B cell (primary cell): ENCODE results near the gene ZBTB44. TPM values are rescaled to one million over a fixed set of nuclear protein-coding genes. Genes with fewer than 3 reads are reported as not detected.

Experiments
- ATAC-seq: fragments of 200-7000 bp; cut with Tn5 transposase; one replicate; pipeline ENCODE4 v1.10.0; 2021; ENCODE audit warnings: low read depth, mild to moderate bottlenecking, moderate number of reproducible peaks, moderate library complexity
- CTCF ChIA-PET: fragments of 350-600 bp; sonication (Branson Sonifier 250); formaldehyde crosslinking; loops from one replicate; lab custom pipeline; 2021; ENCODE audit warnings: antibody characterized with exemption, inconsistent platforms; lab: Charles Lee
- POLR2A ChIA-PET: fragments of 350-600 bp; sonication (Branson Sonifier 250); formaldehyde crosslinking; loops from one replicate; lab custom pipeline; 2021; ENCODE audit warnings: antibody characterized with exemption; lab: Charles Lee
- DNase-seq: peaks from one replicate; pipeline ENCODE4 v3.0.0; 2013
- H2AFZ ChIP-seq: 2 replicates; pipeline ENCODE4 v1.6.1; 2012; ENCODE audit warnings: mild to moderate bottlenecking, low read depth, low read length; ENCODE audit not compliant: insufficient read depth, poor library complexity, severe bottlenecking
- H3K27ac ChIP-seq, 2 donors: 1 replicate in 1 of 2; 2 replicates in 1 of 2; pipeline ENCODE4 v1.5.1; 2012 to 2013; ENCODE audit warnings: low read length in 2 of 2, mild to moderate bottlenecking in 2 of 2, moderate library complexity in 1 of 2
- H3K27me3 ChIP-seq, 4 experiments: fragments of 200-600 bp in 1 of 4; sonication (generic) in 1 of 4; replicated peaks in 1 of 4; 1 replicate in 2 of 4; 2 replicates in 2 of 4; pipeline versions ENCODE4 v1.6.1 to v1.7.0; 2013 to 2016; ENCODE audit warnings: low read length in 3 of 4, mild to moderate bottlenecking in 2 of 4, mixed read lengths in 1 of 4, moderate library complexity in 1 of 4; ENCODE audit not compliant: insufficient read depth in 4 of 4, control insufficient read depth in 3 of 4; ENCODE audit errors: control extremely low read depth in 1 of 4
- H3K36me3 ChIP-seq, 2 experiments: replicated peaks in 1 of 2; 1 replicate in 1 of 2; 2 replicates in 1 of 2; pipeline versions ENCODE4 v1.6.1 to v1.7.1; 2013; ENCODE audit warnings: low read length in 1 of 2; ENCODE audit not compliant: insufficient read depth in 2 of 2, control insufficient read depth in 1 of 2; ENCODE audit errors: control extremely low read depth in 1 of 2, extremely low read depth in 1 of 2
- H3K4me1 ChIP-seq, 2 donors: fragments of 200-600 bp in 1 of 2; sonication (generic) in 1 of 2; 1 replicate in 1 of 2; 2 replicates in 1 of 2; pipeline versions ENCODE4 v1.5.1 to v1.6.1; 2013 to 2017; ENCODE audit warnings: low read length in 2 of 2; ENCODE audit not compliant: control insufficient read depth in 2 of 2, insufficient read depth in 2 of 2
- H3K4me2 ChIP-seq: replicated peaks from 2 replicates; pipeline ENCODE3; 2012; ENCODE audit warnings: mild to moderate bottlenecking, low read depth, low read length; ENCODE audit not compliant: poor library complexity, severe bottlenecking
- H3K4me3 ChIP-seq, 5 experiments: fragments of 200-600 bp in 1 of 5; sonication (generic) in 1 of 5; 1 replicate in 3 of 5; 2 replicates in 2 of 5; pipeline versions ENCODE4 v1.5.1 to v1.7.0; 2011 to 2016; ENCODE audit warnings: low read length in 4 of 5, mild to moderate bottlenecking in 4 of 5, low read depth in 2 of 5, control low read depth in 1 of 5, moderate library complexity in 1 of 5; ENCODE audit not compliant: insufficient read depth in 1 of 5; ENCODE audit errors: control extremely low read depth in 1 of 5, extremely low read depth in 1 of 5
- H3K79me2 ChIP-seq: fragments of 200-600 bp; sonication (generic); one replicate; pipeline ENCODE4 v1.6.0; 2016; ENCODE audit warnings: low read length; ENCODE audit not compliant: control insufficient read depth, insufficient read depth
- H3K9ac ChIP-seq: fragments of 200-600 bp; sonication (generic); 2 replicates; pipeline ENCODE4 v1.6.1; 2017; ENCODE audit warnings: mild to moderate bottlenecking, low read length, moderate library complexity
- H3K9me3 ChIP-seq, 3 donors: one replicate each; pipeline versions ENCODE4 v1.6.1 to v1.7.1; 2013; ENCODE audit warnings: low read length in 2 of 3; ENCODE audit not compliant: control insufficient read depth in 2 of 3, insufficient read depth in 1 of 3; ENCODE audit errors: control extremely low read depth in 1 of 3
- H4K20me1 ChIP-seq: 2 replicates; pipeline ENCODE4 v1.6.0; 2012; ENCODE audit warnings: mild to moderate bottlenecking, low read length; ENCODE audit not compliant: insufficient read depth, control insufficient read depth, poor library complexity, severe bottlenecking
- H3K27ac Mint-ChIP-seq: one replicate; pipeline ENCODE4 v1.8.0; 2021; ENCODE audit warnings: mixed read lengths
- H3K27me3 Mint-ChIP-seq: one replicate; pipeline ENCODE4 v1.8.0; 2021; ENCODE audit warnings: mixed read lengths
- H3K4me1 Mint-ChIP-seq: one replicate; pipeline ENCODE4 v1.8.0; 2021; ENCODE audit warnings: mixed read lengths
- H3K4me3 Mint-ChIP-seq: one replicate; pipeline ENCODE4 v1.8.0; 2021; ENCODE audit warnings: mixed read lengths
- H3K9me3 Mint-ChIP-seq: one replicate; pipeline ENCODE4 v1.8.0; 2022; ENCODE audit warnings: mixed read lengths; ENCODE audit not compliant: insufficient read depth
- EZH2 ChIP-seq: IDR thresholded peaks from 2 replicates; pipeline ENCODE4 v1.6.1; 2012; ENCODE audit warnings: borderline replicate concordance, low read depth, mild to moderate bottlenecking, moderate library complexity, low read length; ENCODE audit not compliant: insufficient read depth, poor library complexity, severe bottlenecking
- WGBS: methylation state at CpG from one replicate; pipeline ENCODE4 v1.1.5; 2013; ENCODE audit warnings: missing lambda C conversion rate; ENCODE audit not compliant: insufficient coverage; 5-methylcytosine and 5-hydroxymethylcytosine counted together
- intact Hi-C: fragments of 100-400 bp; cut with micrococcal nuclease; formaldehyde crosslinking; loops from one replicate; pipeline ENCODE4 v1.10.0; 2022
- polyA plus RNA-seq: library from polyadenylated mRNA; depleted of rRNA; stranded (reverse); fragments of >200 nt; gene quantifications from 2 replicates; pipeline ENCODE4 v1.2.3, GENCODE V29; 2012
- total RNA-seq, 2 donors: library from RNA; stranded (reverse); fragments of 120-200 nt in 1 of 2; gene quantifications; 1 replicate in 1 of 2; 2 replicates in 1 of 2; pipeline versions ENCODE4 v1.2.3 to v1.2.4, GENCODE V29; 2013 to 2022
- TF ChIP-seq, protein P1 (sequence below): fragments of 200-600 bp; IDR thresholded peaks from one replicate; pipeline ENCODE4 v1.8.0; 2022; ENCODE audit warnings: antibody characterized with exemption, mild to moderate bottlenecking

The ZBTB44 gene
- total and polyA plus RNA-seq, 2 donors (not counting 1 experiment from before 2014, with no cell fraction given): 23.3 to 89.4 TPM

DNA sequence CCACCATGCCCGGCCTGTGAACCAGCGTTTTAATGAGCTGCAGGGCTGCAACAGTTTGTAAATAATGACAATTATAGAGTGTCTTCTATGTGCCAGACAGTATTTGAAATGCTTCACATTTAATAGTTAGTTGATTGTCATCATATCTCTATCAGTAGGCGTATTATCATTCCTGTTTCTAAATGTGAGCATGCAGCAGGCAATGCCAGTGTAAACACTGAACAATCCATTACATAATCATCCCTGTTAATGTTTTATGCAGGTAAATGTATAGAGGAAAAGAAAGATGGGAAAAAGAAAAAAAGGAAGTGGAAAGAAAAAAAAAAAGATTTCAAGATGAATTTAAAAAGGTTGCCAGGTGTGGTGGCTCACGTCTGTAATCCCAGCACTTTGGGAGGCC, 52.3 kb downstream of the ZBTB44 start:
- peaks cover 44% of the 10 kb centered on the region for H3K4me1 Mint-ChIP-seq
- no CpG with 5 or more reads among the region's 4 CpGs for WGBS
- Histone ChIP-seq H3K27ac (no peak overlapping the region), H4K20me1 (peaks cover 7% of the 10 kb centered on the region), H3K36me3 (peaks cover 4 to 37% of the 10 kb centered on the region in 2 experiments), H3K9me3 (peaks cover 0 to 4% (median 0%) of the 10 kb centered on the region in 3 donors), H3K79me2 (peaks cover 57% of the 10 kb centered on the region), H3K4me2 (no peak overlapping the region), H2AFZ (no peak overlapping the region), H3K4me3 (no peak overlapping the region), H3K9ac (no peak overlapping the region), H3K27me3 (no peaks in the 10 kb centered on the region), H3K4me1 (peaks cover 9 to 16% of the 10 kb centered on the region in 2 donors)
- ATAC-seq (no peak), DNase-seq (no peak)
- intact Hi-C loops: no loop called here
- ChIA-PET CTCF (no interaction called here), POLR2A (no interaction called here)
- no peak overlapping the region for H3K4me3 Mint-ChIP-seq
- TF ChIP-seq, protein P1, sequence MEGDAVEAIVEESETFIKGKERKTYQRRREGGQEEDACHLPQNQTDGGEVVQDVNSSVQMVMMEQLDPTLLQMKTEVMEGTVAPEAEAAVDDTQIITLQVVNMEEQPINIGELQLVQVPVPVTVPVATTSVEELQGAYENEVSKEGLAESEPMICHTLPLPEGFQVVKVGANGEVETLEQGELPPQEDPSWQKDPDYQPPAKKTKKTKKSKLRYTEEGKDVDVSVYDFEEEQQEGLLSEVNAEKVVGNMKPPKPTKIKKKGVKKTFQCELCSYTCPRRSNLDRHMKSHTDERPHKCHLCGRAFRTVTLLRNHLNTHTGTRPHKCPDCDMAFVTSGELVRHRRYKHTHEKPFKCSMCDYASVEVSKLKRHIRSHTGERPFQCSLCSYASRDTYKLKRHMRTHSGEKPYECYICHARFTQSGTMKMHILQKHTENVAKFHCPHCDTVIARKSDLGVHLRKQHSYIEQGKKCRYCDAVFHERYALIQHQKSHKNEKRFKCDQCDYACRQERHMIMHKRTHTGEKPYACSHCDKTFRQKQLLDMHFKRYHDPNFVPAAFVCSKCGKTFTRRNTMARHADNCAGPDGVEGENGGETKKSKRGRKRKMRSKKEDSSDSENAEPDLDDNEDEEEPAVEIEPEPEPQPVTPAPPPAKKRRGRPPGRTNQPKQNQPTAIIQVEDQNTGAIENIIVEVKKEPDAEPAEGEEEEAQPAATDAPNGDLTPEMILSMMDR: no peak
- no peak for TF ChIP-seq EZH2
- H3K27me3 Mint-ChIP-seq: no peaks in the 10 kb centered on the region
- no peak overlapping the region for H3K27ac Mint-ChIP-seq
- peaks cover 7% of the 10 kb centered on the region for H3K9me3 Mint-ChIP-seq

GRCh38 chr11:130261571-130261970, 53.1 kb downstream of the ZBTB44 start:
- Mint-ChIP-seq H3K27ac (no peak overlapping the region), H3K4me3 (no peak overlapping the region), H3K9me3 (peaks cover 7% of the 10 kb centered on the region), H3K4me1 (peaks cover 51% of the 10 kb centered on the region), H3K27me3 (no peaks in the 10 kb centered on the region)
- intact Hi-C loops: no loop called here
- H3K4me1 ChIP-seq: peaks cover 15 to 20% of the 10 kb centered on the region in 2 donors
- 95% methylated on average over 2 of the region's 5 CpGs for WGBS
- H4K20me1 ChIP-seq: peaks cover 11% of the 10 kb centered on the region
- peaks cover 0 to 4% (median 0%) of the 10 kb centered on the region in 3 donors for H3K9me3 ChIP-seq
- ATAC-seq (no peak), DNase-seq (no peak)
- H3K4me3 ChIP-seq: no peak overlapping the region
- ChIA-PET CTCF (no interaction called here), POLR2A (no interaction called here)
- no peak overlapping the region for H3K4me2 ChIP-seq
- H3K27me3 ChIP-seq: no peaks in the 10 kb centered on the region
- peaks cover 4 to 37% of the 10 kb centered on the region in 2 experiments for H3K36me3 ChIP-seq
- TF ChIP-seq, protein P1: no peak
- no peak for TF ChIP-seq EZH2
- H3K9ac ChIP-seq: no peak overlapping the region
- H2AFZ ChIP-seq: no peak overlapping the region
- peaks cover 59% of the 10 kb centered on the region for H3K79me2 ChIP-seq
- no peak overlapping the region for H3K27ac ChIP-seq
